Measurements from ENCODE around the gene GPSM1.

The GPSM1 gene

GRCh38 chr9:136287960-136288753 is 39.2 kb upstream of the GPSM1 start:
- Histone ChIP-seq H3K4me1 (peaks cover 0 to 8% (median 6%) of the 10 kb centered on the region in 4 donors), H3K9me3 (no peaks in the 10 kb centered on the region), H3K27me3 (peaks cover 0 to 73% of the 10 kb centered on the region in 2 donors), H3K4me3 (no peak overlapping the region), H3K27ac (no peak overlapping the region), H3K36me3 (no peaks in the 10 kb centered on the region)
- DNase-seq = no peak
- no peak for TF ChIP-seq CTCF (IDR thresholded peaks at IDR 0.05)
- intact Hi-C loops (cut with DNase I; ENCODE audit: low total_unique reads) = loop anchor here (10.0 kb wide), 1 partner anchor 143 kb away; no protein-coding TSS in a partner anchor

GRCh38 chr9:136289651-136290507 is 37.5 kb upstream of the GPSM1 start:
- no peak for DNase-seq
- intact Hi-C loops (cut with DNase I; ENCODE audit: low total_unique reads) = loop anchor here (10.0 kb wide), 1 partner anchor 145 kb away; no protein-coding TSS in a partner anchor
- H3K27me3 ChIP-seq = peaks cover 0 to 70% of the 10 kb centered on the region in 2 donors

GRCh38 chr9:136290508-136291000 is 36.8 kb upstream of the GPSM1 start:
- Histone ChIP-seq H3K27ac (no peak overlapping the region), H3K4me1 (no peaks in the 10 kb centered on the region), H3K9me3 (no peaks in the 10 kb centered on the region), H3K27me3 (peaks cover 0 to 66% of the 10 kb centered on the region in 2 donors), H3K4me3 (no peak overlapping the region), H3K36me3 (no peaks in the 10 kb centered on the region)
- DNase-seq = no peak
- TF ChIP-seq CTCF (IDR thresholded peaks at IDR 0.05) = no peak
- intact Hi-C loops (cut with DNase I; ENCODE audit: low total_unique reads) = no loop called here

More at GRCh38 chr9:136289651-136290507, 37.5 kb upstream of the GPSM1 start:
- Histone ChIP-seq H3K36me3 (no peaks in the 10 kb centered on the region), H3K9me3 (no peaks in the 10 kb centered on the region), H3K4me1 (no peaks in the 10 kb centered on the region), H3K4me3 (no peak overlapping the region), H3K27ac (no peak overlapping the region)
- no peak for TF ChIP-seq CTCF (IDR thresholded peaks at IDR 0.05)

- H3K9me3 ChIP-seq = no peaks in the 10 kb centered on the region
- no peak for TF ChIP-seq CTCF (IDR thresholded peaks at IDR 0.05)
- H3K36me3 ChIP-seq = no peaks in the 10 kb centered on the region
- no peak overlapping the region for H3K27ac ChIP-seq
- H3K27me3 ChIP-seq = peaks cover 0 to 64% of the 10 kb centered on the region in 2 donors
- H3K4me3 ChIP-seq = no peak overlapping the region
- intact Hi-C loops (cut with DNase I; ENCODE audit: low total_unique reads) = no loop called here
- no peaks in the 10 kb centered on the region for H3K4me1 ChIP-seq
- no peak for DNase-seq
These were observed 35.9 kb upstream of the GPSM1 start for GRCh38 chr9:136291306-136292025.

GRCh38 chr9:136292026-136292538 is 35.3 kb upstream of the GPSM1 start:
- Histone ChIP-seq H3K4me3 (no peak overlapping the region), H3K27ac (no peak overlapping the region), H3K4me1 (no peaks in the 10 kb centered on the region), H3K36me3 (no peaks in the 10 kb centered on the region), H3K27me3 (peaks cover 0 to 64% of the 10 kb centered on the region in 2 donors), H3K9me3 (no peaks in the 10 kb centered on the region)
- intact Hi-C loops (cut with DNase I; ENCODE audit: low total_unique reads) = no loop called here
- DNase-seq = no peak
- no peak for TF ChIP-seq CTCF (IDR thresholded peaks at IDR 0.05)
